ENCODE data around the gene TP73. TPM values are rescaled to one million over a fixed set of nuclear protein-coding genes. Genes with fewer than 3 reads are reported as not detected.

TP73 gene
- total RNA-seq, 1 experiment from 2014 or later, result 19.2 TPM

GRCh38 chr1:3743421-3743820 is 91.1 kb downstream of the TP73 start:
- no peak for ATAC-seq
- Histone ChIP-seq H2AFZ (ENCODE audit: low read depth, low read length, poor library complexity, severe bottlenecking) (no peak overlapping the region), H3K9ac (ENCODE audit: low read length) (no peak overlapping the region), H3K27me3 (ENCODE audit: insufficient read depth, low read length) (no peaks in the 10 kb centered on the region), H4K20me1 (ENCODE audit: insufficient read depth) (no peaks in the 10 kb centered on the region), H3K36me3 (ENCODE audit: control insufficient read depth in 1 of 2, insufficient read depth in 2 of 2, low read length in 2 of 2) (no peaks in the 10 kb centered on the region), H3K9me2 (ENCODE audit: insufficient read depth) (no peaks in the 10 kb centered on the region), H3K9me3 (ENCODE audit: control insufficient read depth in 1 of 2, insufficient read depth in 1 of 2, low read depth in 1 of 2, low read length in 2 of 2) (no peaks in the 10 kb centered on the region), H3K79me2 (ENCODE audit: insufficient read depth, low read length) (no peaks in the 10 kb centered on the region), H3K4me1 (ENCODE audit: control insufficient read depth in 1 of 2, insufficient read depth in 2 of 2, low read length in 2 of 2) (no peaks in the 10 kb centered on the region), H3K4me3 (replicated peaks in 1 of 2; ENCODE audit: low read depth in 1 of 2, low read length in 2 of 2) (no peak overlapping the region), H3K4me2 (ENCODE audit: low read length) (no peak overlapping the region), H3K27ac (ENCODE audit: low read depth, low read length) (no peak overlapping the region)
- RAD21 ChIA-PET (ENCODE audit: low non-redundant PET in 1 of 2, low total read pairs in 2 of 2, uncharacterized antibody in 2 of 2, unreplicated experiment in 2 of 2), result no interaction called here
- intact Hi-C loops (cut with micrococcal nuclease), result no loop called here
- POLR2A ChIA-PET, result no interaction called here
- TF ChIP-seq SRF (IDR thresholded peaks at IDR 0.05; ENCODE audit: low read depth), result no peak
- no peak for TF ChIP-seq EZH2 (IDR thresholded peaks at IDR 0.05)
- TF ChIP-seq ZBTB33 (IDR thresholded peaks at IDR 0.05; ENCODE audit: extremely low read depth, insufficient replicate concordance, low read length), result no peak
- no peak for TF ChIP-seq EZH2phosphoT487 (IDR thresholded peaks at IDR 0.05; ENCODE audit: borderline replicate concordance)
- no peak for TF ChIP-seq ZNF274 (IDR thresholded peaks at IDR 0.05; ENCODE audit: low read depth, low read length)
- TF ChIP-seq REST (IDR thresholded peaks at IDR 0.05; ENCODE audit: low read depth), result no peak
- no peak for TF ChIP-seq ELF1 (IDR thresholded peaks at IDR 0.05; ENCODE audit: borderline replicate concordance, low read depth)
- no peak for TF ChIP-seq POLR2A (IDR thresholded peaks at IDR 0.05; ENCODE audit: borderline replicate concordance, extremely low read depth, insufficient read depth, insufficient read length)
- TF ChIP-seq, protein P1, sequence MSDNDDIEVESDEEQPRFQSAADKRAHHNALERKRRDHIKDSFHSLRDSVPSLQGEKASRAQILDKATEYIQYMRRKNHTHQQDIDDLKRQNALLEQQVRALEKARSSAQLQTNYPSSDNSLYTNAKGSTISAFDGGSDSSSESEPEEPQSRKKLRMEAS (IDR thresholded peaks at IDR 0.05), result no peak
- TF ChIP-seq SP1 (IDR thresholded peaks at IDR 0.05; ENCODE audit: low read depth), result no peak
- no peak for TF ChIP-seq ATF3 (IDR thresholded peaks at IDR 0.05)
- no peak for TF ChIP-seq FOSL1 (IDR thresholded peaks at IDR 0.05; ENCODE audit: low read depth)
- no peak for TF ChIP-seq EGR1 (IDR thresholded peaks at IDR 0.05; ENCODE audit: low read depth)
- CTCF ChIA-PET, result no interaction called here
- no TSS peak for BruUV-seq (replicated peaks)
- no peak for DNase-seq (ENCODE audit: low read depth, low spot score)
